PFSK-1 (cell line): ENCODE measurements around the gene SLC1A2.

Experiments used
- FOXP2 ChIP-seq: optimal IDR thresholded peaks from 2 replicates; pipeline ENCODE3; 2011; ENCODE audit warnings: borderline replicate concordance, control low read depth, inconsistent platforms; ENCODE audit not compliant: insufficient read depth; ENCODE audit errors: extremely low read length, extremely low read depth
- POLR2AphosphoS5 ChIP-seq: IDR thresholded peaks from 2 replicates; pipeline ENCODE4 v1.6.1; 2012; ENCODE audit warnings: low read depth, mild to moderate bottlenecking, control low read depth, low read length, moderate library complexity
- TAF1 ChIP-seq: IDR thresholded peaks from 2 replicates; pipeline ENCODE4 v1.6.1; 2012; ENCODE audit warnings: low read length, control low read depth, borderline replicate concordance; ENCODE audit not compliant: insufficient read depth
- TF ChIP-seq, protein P1 (sequence below), 2 experiments: IDR thresholded peaks; 2 replicates each; pipeline versions ENCODE4 v1.6.1 to v1.8.0; 2011 to 2012; ENCODE audit warnings: low read depth in 2 of 2, low read length in 2 of 2, control low read depth in 1 of 2, inconsistent platforms in 1 of 2, mild to moderate bottlenecking in 1 of 2, moderate library complexity in 1 of 2; ENCODE audit not compliant: insufficient read depth in 1 of 2

DNA sequence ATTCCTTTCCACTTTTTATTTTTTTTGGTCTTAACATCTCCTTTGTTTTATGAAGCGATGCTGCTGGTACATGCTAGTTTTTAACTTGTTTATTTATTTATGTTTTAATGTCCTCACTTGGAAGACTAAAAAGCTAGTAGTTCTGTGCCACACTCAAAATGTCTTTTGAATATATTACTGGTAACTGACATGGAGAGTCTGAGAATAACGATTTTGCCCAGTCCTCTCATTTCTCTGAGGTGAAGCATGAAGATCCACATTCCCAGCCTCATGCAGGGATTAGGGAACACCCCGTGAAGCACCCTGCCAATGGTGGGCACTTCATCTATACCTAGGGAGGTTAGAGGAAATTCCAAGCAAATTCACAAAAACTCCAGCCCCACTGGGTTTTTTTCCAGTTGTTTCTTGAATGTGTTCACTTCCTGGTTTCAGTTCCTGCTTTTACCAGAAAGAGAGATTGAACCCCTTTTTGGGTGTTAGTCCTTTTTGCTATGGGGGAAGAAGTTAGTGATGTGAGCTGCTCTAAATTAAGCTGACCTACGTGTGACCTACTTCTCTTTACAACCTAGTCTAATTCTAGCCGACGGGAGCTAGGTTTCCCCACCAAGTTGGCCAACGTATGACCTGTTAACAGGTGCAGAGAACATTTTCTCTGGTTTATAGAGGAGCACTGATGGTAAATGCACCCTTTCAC lies 106.1 kb downstream of the SLC1A2 start:
- no peak for TF ChIP-seq POLR2AphosphoS5
- TF ChIP-seq, protein P1, sequence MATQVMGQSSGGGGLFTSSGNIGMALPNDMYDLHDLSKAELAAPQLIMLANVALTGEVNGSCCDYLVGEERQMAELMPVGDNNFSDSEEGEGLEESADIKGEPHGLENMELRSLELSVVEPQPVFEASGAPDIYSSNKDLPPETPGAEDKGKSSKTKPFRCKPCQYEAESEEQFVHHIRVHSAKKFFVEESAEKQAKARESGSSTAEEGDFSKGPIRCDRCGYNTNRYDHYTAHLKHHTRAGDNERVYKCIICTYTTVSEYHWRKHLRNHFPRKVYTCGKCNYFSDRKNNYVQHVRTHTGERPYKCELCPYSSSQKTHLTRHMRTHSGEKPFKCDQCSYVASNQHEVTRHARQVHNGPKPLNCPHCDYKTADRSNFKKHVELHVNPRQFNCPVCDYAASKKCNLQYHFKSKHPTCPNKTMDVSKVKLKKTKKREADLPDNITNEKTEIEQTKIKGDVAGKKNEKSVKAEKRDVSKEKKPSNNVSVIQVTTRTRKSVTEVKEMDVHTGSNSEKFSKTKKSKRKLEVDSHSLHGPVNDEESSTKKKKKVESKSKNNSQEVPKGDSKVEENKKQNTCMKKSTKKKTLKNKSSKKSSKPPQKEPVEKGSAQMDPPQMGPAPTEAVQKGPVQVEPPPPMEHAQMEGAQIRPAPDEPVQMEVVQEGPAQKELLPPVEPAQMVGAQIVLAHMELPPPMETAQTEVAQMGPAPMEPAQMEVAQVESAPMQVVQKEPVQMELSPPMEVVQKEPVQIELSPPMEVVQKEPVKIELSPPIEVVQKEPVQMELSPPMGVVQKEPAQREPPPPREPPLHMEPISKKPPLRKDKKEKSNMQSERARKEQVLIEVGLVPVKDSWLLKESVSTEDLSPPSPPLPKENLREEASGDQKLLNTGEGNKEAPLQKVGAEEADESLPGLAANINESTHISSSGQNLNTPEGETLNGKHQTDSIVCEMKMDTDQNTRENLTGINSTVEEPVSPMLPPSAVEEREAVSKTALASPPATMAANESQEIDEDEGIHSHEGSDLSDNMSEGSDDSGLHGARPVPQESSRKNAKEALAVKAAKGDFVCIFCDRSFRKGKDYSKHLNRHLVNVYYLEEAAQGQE (IDR thresholded peaks at IDR 0.05; ENCODE audit: insufficient read depth in 1 of 2, low read depth in 2 of 2, low read length in 2 of 2): no peak
- TF ChIP-seq TAF1: no peak
- TF ChIP-seq FOXP2: no peak
